ENCODE data around the gene DAPL1.

GRCh38 chr2:158775273-158776027, 19.7 kb upstream of the DAPL1 start:
- TF ChIP-seq POLR2AphosphoS5 (IDR thresholded peaks at IDR 0.05; ENCODE audit: insufficient read depth in 1 of 2, low read depth in 1 of 2), result no peak
- TF ChIP-seq, protein P1, sequence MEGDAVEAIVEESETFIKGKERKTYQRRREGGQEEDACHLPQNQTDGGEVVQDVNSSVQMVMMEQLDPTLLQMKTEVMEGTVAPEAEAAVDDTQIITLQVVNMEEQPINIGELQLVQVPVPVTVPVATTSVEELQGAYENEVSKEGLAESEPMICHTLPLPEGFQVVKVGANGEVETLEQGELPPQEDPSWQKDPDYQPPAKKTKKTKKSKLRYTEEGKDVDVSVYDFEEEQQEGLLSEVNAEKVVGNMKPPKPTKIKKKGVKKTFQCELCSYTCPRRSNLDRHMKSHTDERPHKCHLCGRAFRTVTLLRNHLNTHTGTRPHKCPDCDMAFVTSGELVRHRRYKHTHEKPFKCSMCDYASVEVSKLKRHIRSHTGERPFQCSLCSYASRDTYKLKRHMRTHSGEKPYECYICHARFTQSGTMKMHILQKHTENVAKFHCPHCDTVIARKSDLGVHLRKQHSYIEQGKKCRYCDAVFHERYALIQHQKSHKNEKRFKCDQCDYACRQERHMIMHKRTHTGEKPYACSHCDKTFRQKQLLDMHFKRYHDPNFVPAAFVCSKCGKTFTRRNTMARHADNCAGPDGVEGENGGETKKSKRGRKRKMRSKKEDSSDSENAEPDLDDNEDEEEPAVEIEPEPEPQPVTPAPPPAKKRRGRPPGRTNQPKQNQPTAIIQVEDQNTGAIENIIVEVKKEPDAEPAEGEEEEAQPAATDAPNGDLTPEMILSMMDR (IDR thresholded peaks at IDR 0.05), result no peak
- no peak for TF ChIP-seq POLR2A (IDR thresholded peaks at IDR 0.05)
